ENCODE results near the gene KCNIP4. TPM values are rescaled to one million over a fixed set of nuclear protein-coding genes. Genes with fewer than 3 reads are reported as not detected.

The KCNIP4 gene
- total and polyA plus RNA-seq, 2 donors from 2014 or later = 9.8 to 43.9 TPM

GRCh38 chr4:21046141-21046540 lies 902.4 kb downstream of the KCNIP4 start:
- intact Hi-C loops (cut with DNase I) = no loop called here
- no peak for DNase-seq

GRCh38 chr4:21045119-21045518 lies 903.5 kb downstream of the KCNIP4 start:
- H3K4me3 ChIP-seq (ENCODE audit: low read length in 3 of 3) = no peak overlapping the region
- H3K36me3 ChIP-seq (ENCODE audit: control insufficient read depth in 2 of 3, insufficient read depth in 3 of 3, low read length in 3 of 3) = no peaks in the 10 kb centered on the region
- no peak for TF ChIP-seq CTCF (IDR thresholded peaks at IDR 0.05; ENCODE audit: borderline replicate concordance, extremely low read depth, insufficient read depth)
- FAIRE-seq = no peak
- H3K9me3 ChIP-seq (ENCODE audit: control insufficient read depth in 2 of 3, insufficient read depth in 1 of 3, low read length in 3 of 3) = no peaks in the 10 kb centered on the region
- no peaks in the 10 kb centered on the region for H3K4me1 ChIP-seq (ENCODE audit: control insufficient read depth in 2 of 3, insufficient read depth in 2 of 3, low read depth in 1 of 3, low read length in 3 of 3)
- intact Hi-C loops (cut with DNase I) = no loop called here
- DNase-seq = no peak
- no peak overlapping the region for H3K27ac ChIP-seq (ENCODE audit: low read depth in 2 of 2, low read length in 2 of 2)
- no peaks in the 10 kb centered on the region for H3K27me3 ChIP-seq (ENCODE audit: control insufficient read depth, insufficient read depth, low read length)
- no peak overlapping the region for H3K9ac ChIP-seq (ENCODE audit: low read length in 3 of 3)

More at GRCh38 chr4:21046141-21046540, 902.4 kb downstream of the KCNIP4 start:
- Histone ChIP-seq H3K9me3 (ENCODE audit: control insufficient read depth in 2 of 3, insufficient read depth in 1 of 3, low read length in 3 of 3) (no peaks in the 10 kb centered on the region), H3K27me3 (ENCODE audit: control insufficient read depth, insufficient read depth, low read length) (no peaks in the 10 kb centered on the region), H3K4me3 (ENCODE audit: low read length in 3 of 3) (no peak overlapping the region), H3K9ac (ENCODE audit: low read length in 3 of 3) (no peak overlapping the region), H3K27ac (ENCODE audit: low read depth in 2 of 2, low read length in 2 of 2) (no peak overlapping the region), H3K36me3 (ENCODE audit: control insufficient read depth in 2 of 3, insufficient read depth in 3 of 3, low read length in 3 of 3) (no peaks in the 10 kb centered on the region), H3K4me1 (ENCODE audit: control insufficient read depth in 2 of 3, insufficient read depth in 2 of 3, low read depth in 1 of 3, low read length in 3 of 3) (no peaks in the 10 kb centered on the region)
- FAIRE-seq = no peak
- TF ChIP-seq CTCF (IDR thresholded peaks at IDR 0.05; ENCODE audit: borderline replicate concordance, extremely low read depth, insufficient read depth) = no peak

- no peak for FAIRE-seq
- DNase-seq = no peak
- Histone ChIP-seq H3K9me3 (ENCODE audit: control insufficient read depth in 2 of 3, insufficient read depth in 1 of 3, low read length in 3 of 3) (no peaks in the 10 kb centered on the region), H3K4me3 (ENCODE audit: low read length in 3 of 3) (no peak overlapping the region), H3K36me3 (ENCODE audit: control insufficient read depth in 2 of 3, insufficient read depth in 3 of 3, low read length in 3 of 3) (no peaks in the 10 kb centered on the region), H3K4me1 (ENCODE audit: control insufficient read depth in 2 of 3, insufficient read depth in 2 of 3, low read depth in 1 of 3, low read length in 3 of 3) (no peaks in the 10 kb centered on the region), H3K9ac (ENCODE audit: low read length in 3 of 3) (no peak overlapping the region), H3K27ac (ENCODE audit: low read depth in 2 of 2, low read length in 2 of 2) (no peak overlapping the region), H3K27me3 (ENCODE audit: control insufficient read depth, insufficient read depth, low read length) (no peaks in the 10 kb centered on the region)
- intact Hi-C loops (cut with DNase I) = no loop called here
- no peak for TF ChIP-seq CTCF (IDR thresholded peaks at IDR 0.05; ENCODE audit: borderline replicate concordance, extremely low read depth, insufficient read depth)
Measured at GRCh38 chr4:21041708-21042107, 906.9 kb downstream of the KCNIP4 start.

GRCh38 chr4:21034728-21035127 lies 913.8 kb downstream of the KCNIP4 start:
- no peak overlapping the region for H3K27ac ChIP-seq (ENCODE audit: low read depth in 2 of 2, low read length in 2 of 2)
- H3K27me3 ChIP-seq (ENCODE audit: control insufficient read depth, insufficient read depth, low read length) = no peaks in the 10 kb centered on the region
- intact Hi-C loops (cut with DNase I) = no loop called here
- no peaks in the 10 kb centered on the region for H3K4me1 ChIP-seq (ENCODE audit: control insufficient read depth in 2 of 3, insufficient read depth in 2 of 3, low read depth in 1 of 3, low read length in 3 of 3)
- H3K4me3 ChIP-seq (ENCODE audit: low read length in 3 of 3) = no peak overlapping the region
- FAIRE-seq = no peak
- H3K9me3 ChIP-seq (ENCODE audit: control insufficient read depth in 2 of 3, insufficient read depth in 1 of 3, low read length in 3 of 3) = no peaks in the 10 kb centered on the region
- no peaks in the 10 kb centered on the region for H3K36me3 ChIP-seq (ENCODE audit: control insufficient read depth in 2 of 3, insufficient read depth in 3 of 3, low read length in 3 of 3)
- no peak for DNase-seq
- no peak for TF ChIP-seq CTCF (IDR thresholded peaks at IDR 0.05; ENCODE audit: borderline replicate concordance, extremely low read depth, insufficient read depth)
- no peak overlapping the region for H3K9ac ChIP-seq (ENCODE audit: low read length in 3 of 3)

All from kidney (tissue), 14 donors.